Activated naive CD8-positive, alpha-beta T cell treated with anti-CD3 and anti-CD28 coated beads, Interleukin-2, amount 10 ng/mL, durations not matched to agents 7 days and 5 days (primary cell): ENCODE measurements around the gene SERPINE3. TPM values are rescaled to one million over a fixed set of nuclear protein-coding genes. Genes with fewer than 3 reads are reported as not detected.

ENCODE experiments used
- ATAC-seq: fragments of 150-1000 bp; cut with Tn5 transposase; one replicate; pipeline ENCODE4 v1.10.0; 2021; ENCODE audit warnings: low read depth, moderate library complexity
- POLR2A ChIA-PET: fragments of 350-600 bp; sonication (Branson Sonifier 250); formaldehyde crosslinking; loops from one replicate; lab custom pipeline; 2021; ENCODE audit warnings: antibody characterized with exemption; lab: Charles Lee
- DNase-seq: peaks from one replicate; pipeline ENCODE4 v3.0.0; 2021
- H3K27ac Mint-ChIP-seq: one replicate; pipeline ENCODE4 v1.8.0; 2022; ENCODE audit warnings: mild to moderate bottlenecking, mixed read lengths
- H3K27me3 Mint-ChIP-seq: one replicate; pipeline ENCODE4 v1.8.0; 2022; ENCODE audit warnings: mild to moderate bottlenecking, moderate library complexity, mixed read lengths
- H3K36me3 Mint-ChIP-seq: one replicate; pipeline ENCODE4 v1.8.0; 2021; ENCODE audit warnings: mild to moderate bottlenecking, mixed read lengths
- H3K4me1 Mint-ChIP-seq: one replicate; pipeline ENCODE4 v1.8.0; 2021; ENCODE audit warnings: mixed read lengths
- H3K4me3 Mint-ChIP-seq: one replicate; pipeline ENCODE4 v1.8.0; 2022; ENCODE audit warnings: mild to moderate bottlenecking, moderate library complexity, mixed read lengths
- H3K9me3 Mint-ChIP-seq: one replicate; pipeline ENCODE4 v1.8.0; 2021; ENCODE audit warnings: mixed read lengths
- total RNA-seq, 2 experiments: library from RNA; stranded (reverse); gene quantifications; one replicate each; pipeline ENCODE4 v1.2.3, GENCODE V29; 2021

Gene SERPINE3
- total RNA-seq, 2 experiments from 2014 or later, result not detected

DNA sequence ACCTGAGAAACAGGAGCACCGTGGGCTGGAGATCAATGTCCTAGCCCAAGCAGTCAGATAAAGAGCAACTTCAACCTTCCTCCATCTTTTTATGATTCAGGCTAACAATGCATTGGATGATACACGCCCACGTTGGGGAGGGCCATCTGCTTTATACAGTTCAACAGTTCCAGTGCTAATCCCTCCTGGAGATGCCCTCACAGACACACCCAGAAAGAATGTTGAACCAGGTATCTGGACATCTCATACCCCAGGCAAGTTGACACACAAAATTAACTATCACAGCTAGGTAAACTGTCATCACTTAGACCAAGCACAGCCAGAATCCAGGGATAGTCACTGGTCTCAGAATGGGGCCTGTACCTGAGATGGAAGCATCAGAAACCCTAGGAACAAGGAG, 20.6 kb upstream of the SERPINE3 start:
- ATAC-seq (no peak), DNase-seq (no peak)
- Mint-ChIP-seq H3K4me3 (no peak overlapping the region), H3K9me3 (no peaks in the 10 kb centered on the region), H3K27ac (no peak overlapping the region), H3K27me3 (peaks cover 4% of the 10 kb centered on the region), H3K4me1 (no peaks in the 10 kb centered on the region), H3K36me3 (no peaks in the 10 kb centered on the region)
- POLR2A ChIA-PET, result interaction anchor here (0.6 kb wide), 1 partner anchor 314 kb away, joined by 4 read pairs; no protein-coding TSS in a partner anchor

DNA sequence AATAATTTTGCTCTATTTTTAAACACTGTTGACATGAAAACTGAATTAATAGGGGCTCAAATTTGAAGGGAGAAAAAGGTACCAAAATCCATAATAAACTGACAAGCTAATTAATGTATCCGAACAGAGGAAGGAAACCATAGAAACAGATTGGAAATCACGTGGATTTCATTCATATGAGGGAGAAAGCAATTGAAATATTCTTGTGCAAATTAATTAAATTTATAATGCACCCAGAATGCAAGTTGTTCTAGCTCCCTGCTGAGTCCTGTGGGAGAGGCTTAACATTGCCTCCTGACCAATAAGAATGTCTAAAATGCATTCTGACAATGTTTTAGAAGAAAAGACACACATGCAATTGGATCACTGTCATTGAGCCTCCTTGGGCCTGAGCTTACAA, 17.7 kb upstream of the SERPINE3 start:
- Mint-ChIP-seq H3K4me3 (no peak overlapping the region), H3K4me1 (no peaks in the 10 kb centered on the region), H3K27me3 (peaks cover 2% of the 10 kb centered on the region), H3K36me3 (no peaks in the 10 kb centered on the region), H3K9me3 (no peaks in the 10 kb centered on the region), H3K27ac (no peak overlapping the region)
- POLR2A ChIA-PET, result no interaction called here
- DNase-seq, result no peak
- no peak for ATAC-seq

DNA sequence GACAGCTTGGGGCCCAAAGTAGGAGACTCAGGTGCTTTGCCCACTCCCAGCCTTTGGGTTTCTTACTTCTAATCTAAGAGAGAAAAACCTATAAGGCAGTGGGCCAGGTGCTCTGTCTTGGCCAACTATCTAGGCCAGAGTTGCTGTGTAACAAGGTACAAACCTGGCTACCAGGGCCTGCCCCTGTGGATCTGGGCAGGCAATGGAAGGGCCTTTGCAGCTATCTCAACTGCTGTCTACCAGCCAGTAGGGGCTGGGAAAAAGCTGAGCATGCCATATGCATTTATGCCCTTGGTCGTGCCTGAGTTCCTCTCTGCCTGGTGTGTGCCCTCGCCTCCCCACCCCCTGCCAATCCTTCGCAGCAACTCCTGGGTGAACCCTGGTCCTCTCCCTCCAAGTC, 16.7 kb upstream of the SERPINE3 start:
- Mint-ChIP-seq H3K9me3 (no peaks in the 10 kb centered on the region), H3K4me1 (no peaks in the 10 kb centered on the region), H3K36me3 (no peaks in the 10 kb centered on the region), H3K27ac (no peak overlapping the region), H3K4me3 (no peak overlapping the region), H3K27me3 (peaks cover 2% of the 10 kb centered on the region)
- no peak for ATAC-seq
- no peak for DNase-seq
- POLR2A ChIA-PET, result no interaction called here

DNA sequence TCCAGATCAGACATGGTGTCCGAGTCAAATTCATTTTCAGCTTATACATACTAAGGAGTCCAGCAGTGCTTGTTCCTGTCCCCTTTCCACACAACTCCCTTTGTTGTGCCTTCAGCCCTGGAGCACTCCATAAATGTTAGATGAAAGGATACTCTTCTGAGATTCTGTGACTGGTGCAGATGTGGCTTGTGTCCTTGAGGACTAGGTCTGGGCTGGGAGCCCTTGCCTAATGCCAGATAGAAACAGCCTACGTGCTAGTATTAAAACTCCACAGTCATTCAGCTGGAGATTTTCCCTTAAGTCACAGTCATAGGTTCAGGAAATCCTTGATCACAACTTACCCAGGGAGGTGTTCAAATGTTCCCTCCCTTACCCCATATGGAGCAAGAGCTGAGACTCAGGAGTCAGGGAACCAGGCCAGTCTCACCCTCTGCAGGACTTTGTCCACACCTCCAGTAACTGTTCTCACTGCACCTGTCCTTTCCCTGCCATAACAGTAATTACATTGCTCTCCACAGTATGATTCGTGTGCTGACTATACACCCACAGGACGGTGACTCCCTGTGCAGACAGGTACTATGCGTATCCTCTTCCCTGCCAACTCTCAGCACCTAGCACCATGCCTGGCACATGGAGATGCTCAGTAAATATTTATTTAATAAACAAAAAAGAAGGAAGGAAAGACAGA, 15.5 kb upstream of the SERPINE3 start:
- Mint-ChIP-seq H3K4me3 (no peak overlapping the region), H3K27ac (no peak overlapping the region), H3K36me3 (no peaks in the 10 kb centered on the region), H3K4me1 (no peaks in the 10 kb centered on the region), H3K9me3 (no peaks in the 10 kb centered on the region), H3K27me3 (peaks cover 2% of the 10 kb centered on the region)
- DNase-seq, result no peak
- ATAC-seq, result no peak
- POLR2A ChIA-PET, result no interaction called here

DNA sequence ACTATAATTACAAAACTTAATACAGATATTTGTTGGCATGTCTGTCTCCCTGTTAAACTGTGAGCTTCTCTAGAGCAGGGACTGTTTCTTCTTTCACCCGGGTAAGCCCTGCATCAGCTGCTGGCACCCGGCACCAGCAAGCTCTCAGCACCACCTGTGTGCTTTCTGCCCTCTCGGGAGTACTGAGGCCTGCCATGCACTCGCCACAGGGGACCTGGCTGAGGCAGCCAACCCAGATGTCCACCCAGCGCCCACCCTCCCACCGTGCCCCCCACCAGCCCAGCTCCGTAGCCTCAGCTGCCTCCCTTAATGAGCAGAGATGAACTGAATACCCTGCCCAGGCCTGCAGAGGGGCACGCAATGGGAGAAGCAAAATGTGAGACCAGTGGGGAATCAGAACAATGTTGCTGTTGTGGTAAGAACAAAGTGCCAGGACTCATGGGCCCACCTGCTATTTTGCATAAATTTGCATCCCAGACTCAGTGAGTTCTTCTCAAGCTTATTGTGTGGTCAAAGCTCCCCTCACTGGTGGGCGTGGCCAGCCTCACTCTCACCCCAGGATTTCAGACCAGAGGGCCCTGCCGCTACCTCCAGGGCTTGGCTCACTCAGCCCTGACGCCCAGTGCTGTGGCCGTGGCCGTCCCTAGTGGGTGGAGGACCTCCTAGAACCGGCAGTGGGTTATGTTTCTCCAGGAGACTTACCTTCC, 14.6 kb upstream of the SERPINE3 start:
- no peak for ATAC-seq
- no peaks in the 10 kb centered on the region for H3K36me3 Mint-ChIP-seq
- peaks cover 2% of the 10 kb centered on the region for H3K27me3 Mint-ChIP-seq
- no peaks in the 10 kb centered on the region for H3K4me1 Mint-ChIP-seq
- DNase-seq, result no peak
- H3K9me3 Mint-ChIP-seq, result no peaks in the 10 kb centered on the region
- POLR2A ChIA-PET, result no interaction called here
- H3K4me3 Mint-ChIP-seq, result no peak overlapping the region
- no peak overlapping the region for H3K27ac Mint-ChIP-seq

DNA sequence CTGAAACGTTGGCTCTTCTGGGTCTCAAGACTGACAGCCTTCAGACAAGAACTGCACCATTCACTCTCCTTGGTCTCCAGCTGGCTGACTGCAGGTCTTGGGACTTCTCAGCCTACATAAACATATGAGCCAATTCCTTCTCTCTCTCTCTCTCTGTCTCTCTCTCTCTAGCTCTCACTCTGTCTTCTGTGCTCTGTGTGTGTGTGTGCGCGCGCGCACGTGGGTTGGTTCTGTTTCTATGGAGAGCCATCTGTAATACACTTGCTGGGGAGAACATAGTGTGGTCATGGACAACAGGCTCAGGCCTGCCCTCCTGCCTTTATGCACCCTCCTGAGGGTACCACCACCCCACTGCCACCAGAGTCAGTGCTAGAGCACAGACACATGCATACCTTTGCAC, 13.7 kb upstream of the SERPINE3 start:
- Mint-ChIP-seq H3K27me3 (no peaks in the 10 kb centered on the region), H3K36me3 (no peaks in the 10 kb centered on the region), H3K4me3 (no peak overlapping the region), H3K4me1 (peaks cover 3% of the 10 kb centered on the region), H3K27ac (peak overlapping the region; percentile 17), H3K9me3 (no peaks in the 10 kb centered on the region)
- ATAC-seq, result no peak
- DNase-seq, result no peak
- POLR2A ChIA-PET, result no interaction called here

DNA sequence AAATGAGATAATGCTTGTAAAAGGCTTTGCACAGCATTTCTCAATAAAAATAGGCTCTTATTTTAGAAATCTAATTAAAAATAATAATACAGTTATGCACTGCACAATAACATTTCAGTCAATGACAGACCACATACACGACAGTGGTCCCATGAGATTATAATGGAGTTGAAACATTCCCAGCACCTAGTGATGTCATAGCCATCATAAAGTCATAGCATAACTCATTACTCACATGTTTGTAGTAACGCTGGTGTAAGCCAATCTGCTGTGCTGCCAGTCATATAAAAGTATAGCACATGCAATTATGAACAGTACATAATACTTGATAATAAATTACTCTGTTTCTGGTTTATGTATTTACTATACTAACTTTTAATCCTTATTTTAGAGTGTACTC, 12.7 kb upstream of the SERPINE3 start:
- POLR2A ChIA-PET, result no interaction called here
- no peak overlapping the region for H3K27ac Mint-ChIP-seq
- H3K4me3 Mint-ChIP-seq, result no peak overlapping the region
- H3K4me1 Mint-ChIP-seq, result peaks cover 9% of the 10 kb centered on the region
- no peaks in the 10 kb centered on the region for H3K36me3 Mint-ChIP-seq
- no peaks in the 10 kb centered on the region for H3K9me3 Mint-ChIP-seq
- ATAC-seq, result no peak
- no peaks in the 10 kb centered on the region for H3K27me3 Mint-ChIP-seq
- DNase-seq, result no peak

DNA sequence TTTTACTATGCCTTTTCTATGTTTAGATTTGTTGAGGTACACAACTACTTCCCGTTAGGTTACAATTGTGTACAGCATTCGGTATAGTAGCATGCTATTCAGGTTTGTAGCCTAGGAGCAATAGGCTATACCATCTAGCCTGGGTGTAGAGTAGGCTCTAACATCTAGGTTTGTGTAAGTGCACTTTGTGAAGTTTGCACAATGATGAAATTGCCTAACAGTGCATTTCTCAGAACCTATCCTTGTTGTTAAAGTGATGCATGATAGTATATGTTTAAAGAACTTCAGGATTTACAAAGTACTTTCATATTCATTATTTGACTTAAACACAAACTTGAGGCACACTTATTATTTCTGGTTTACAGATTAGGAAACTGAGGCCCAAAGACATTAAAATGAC, 11.5 kb upstream of the SERPINE3 start:
- no peak for ATAC-seq
- Mint-ChIP-seq H3K4me1 (peaks cover 12% of the 10 kb centered on the region), H3K4me3 (no peak overlapping the region), H3K27me3 (no peaks in the 10 kb centered on the region), H3K27ac (no peak overlapping the region), H3K9me3 (no peaks in the 10 kb centered on the region), H3K36me3 (no peaks in the 10 kb centered on the region)
- POLR2A ChIA-PET, result no interaction called here
- DNase-seq, result no peak

DNA sequence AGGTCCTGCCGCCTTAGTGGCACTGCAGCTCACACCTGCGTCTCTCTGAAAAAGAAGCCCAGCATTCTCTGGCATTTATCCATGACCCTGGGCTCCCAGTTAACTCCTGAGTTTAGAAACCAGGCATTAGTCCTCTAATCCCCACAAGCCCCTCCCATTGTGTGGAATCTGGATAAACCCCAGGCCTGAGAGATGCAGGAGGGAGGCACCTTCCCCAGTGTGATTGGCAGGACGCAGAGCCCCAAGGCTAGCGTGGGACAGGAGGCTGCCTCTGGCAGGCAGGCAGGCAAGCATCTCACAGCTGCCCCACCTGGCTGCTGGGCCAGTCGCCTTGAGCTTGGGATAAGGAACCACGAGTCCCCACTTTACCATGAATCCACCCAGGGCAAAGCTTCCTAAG, 11.0 kb upstream of the SERPINE3 start:
- no peak for DNase-seq
- POLR2A ChIA-PET, result no interaction called here
- ATAC-seq, result no peak
- H3K27ac Mint-ChIP-seq, result no peak overlapping the region
- H3K36me3 Mint-ChIP-seq, result no peaks in the 10 kb centered on the region
- H3K9me3 Mint-ChIP-seq, result no peaks in the 10 kb centered on the region
- no peaks in the 10 kb centered on the region for H3K27me3 Mint-ChIP-seq
- H3K4me1 Mint-ChIP-seq, result peaks cover 15% of the 10 kb centered on the region
- H3K4me3 Mint-ChIP-seq, result no peak overlapping the region

DNA sequence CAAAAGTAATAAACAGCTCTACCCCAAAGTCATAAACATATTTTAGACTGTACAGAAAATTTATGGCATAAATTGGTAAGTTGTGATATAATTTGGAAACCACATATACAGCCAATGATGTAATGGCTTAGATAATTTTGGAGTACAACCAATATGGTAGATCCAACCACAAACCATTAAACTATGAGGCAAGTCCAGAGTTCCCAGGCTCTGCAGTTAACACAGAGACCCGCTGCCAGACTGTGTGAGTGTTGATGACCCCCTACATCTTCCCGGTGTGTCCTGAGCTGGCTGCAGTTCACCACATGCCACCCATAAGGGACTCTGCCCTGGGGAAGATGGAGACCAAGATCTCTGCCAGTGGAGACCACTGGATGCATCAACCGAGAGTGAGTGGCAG, 9.9 kb upstream of the SERPINE3 start:
- Mint-ChIP-seq H3K27ac (no peak overlapping the region), H3K4me3 (no peak overlapping the region), H3K27me3 (peaks cover 2% of the 10 kb centered on the region), H3K36me3 (peaks cover 1% of the 10 kb centered on the region), H3K4me1 (peaks cover 15% of the 10 kb centered on the region), H3K9me3 (peaks cover 2% of the 10 kb centered on the region)
- DNase-seq (no peak), ATAC-seq (no peak)
- POLR2A ChIA-PET, result no interaction called here

DNA sequence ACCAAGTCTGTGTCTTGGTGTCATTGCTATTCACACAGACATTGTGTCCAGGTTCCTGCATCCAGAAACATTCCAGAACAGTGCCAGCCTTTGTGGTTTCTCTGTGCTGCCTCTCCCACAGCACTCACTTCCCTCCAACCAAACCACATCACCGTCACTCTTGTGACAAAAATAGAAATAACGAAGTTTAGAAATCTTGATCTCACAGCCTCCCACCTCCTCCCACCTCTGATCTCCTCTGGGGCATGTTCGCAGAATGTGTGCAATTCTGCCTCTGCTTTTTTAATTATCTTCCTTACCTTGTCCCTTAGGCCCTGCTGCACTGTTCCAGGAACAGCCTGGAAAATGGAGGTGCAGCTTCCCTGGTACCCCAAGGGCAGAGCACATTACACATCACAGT, 8.7 kb upstream of the SERPINE3 start:
- POLR2A ChIA-PET, result no interaction called here
- H3K36me3 Mint-ChIP-seq, result peaks cover 1% of the 10 kb centered on the region
- H3K9me3 Mint-ChIP-seq, result peaks cover 2% of the 10 kb centered on the region
- H3K4me3 Mint-ChIP-seq, result no peak overlapping the region
- no peak overlapping the region for H3K27ac Mint-ChIP-seq
- ATAC-seq (no peak), DNase-seq (no peak)
- H3K4me1 Mint-ChIP-seq, result peaks cover 15% of the 10 kb centered on the region
- H3K27me3 Mint-ChIP-seq, result peaks cover 2% of the 10 kb centered on the region

DNA sequence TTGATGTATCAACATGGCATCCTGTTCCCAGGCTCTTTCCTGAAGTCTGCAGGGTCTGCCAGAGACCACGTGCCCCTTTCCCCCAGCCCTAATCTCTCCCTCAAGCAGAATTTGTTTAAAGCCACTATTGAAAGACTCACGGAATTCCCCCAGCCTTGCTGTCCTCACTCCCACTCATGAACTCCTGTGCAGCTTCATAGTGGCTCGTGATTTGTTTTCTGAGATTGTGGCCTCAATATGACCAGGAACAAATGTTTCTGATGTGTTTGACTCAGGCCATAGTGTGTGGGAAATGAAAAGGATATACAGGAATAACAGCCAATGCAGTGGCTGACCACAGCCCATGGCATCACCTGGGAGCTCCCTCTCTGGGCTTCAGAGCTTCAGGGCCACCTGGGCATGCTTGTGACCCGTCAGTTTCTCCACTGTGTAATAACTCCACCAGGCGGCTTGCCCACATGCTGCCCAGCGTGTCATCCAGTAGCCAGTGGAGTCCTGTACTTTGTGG, 8.1 kb upstream of the SERPINE3 start:
- Mint-ChIP-seq H3K9me3 (peaks cover 2% of the 10 kb centered on the region), H3K36me3 (peaks cover 1% of the 10 kb centered on the region), H3K4me3 (peak overlapping the region; percentile 4), H3K27ac (no peak overlapping the region), H3K4me1 (peaks cover 15% of the 10 kb centered on the region), H3K27me3 (peaks cover 2% of the 10 kb centered on the region)
- DNase-seq (no peak), ATAC-seq (no peak)
- POLR2A ChIA-PET, result no interaction called here

DNA sequence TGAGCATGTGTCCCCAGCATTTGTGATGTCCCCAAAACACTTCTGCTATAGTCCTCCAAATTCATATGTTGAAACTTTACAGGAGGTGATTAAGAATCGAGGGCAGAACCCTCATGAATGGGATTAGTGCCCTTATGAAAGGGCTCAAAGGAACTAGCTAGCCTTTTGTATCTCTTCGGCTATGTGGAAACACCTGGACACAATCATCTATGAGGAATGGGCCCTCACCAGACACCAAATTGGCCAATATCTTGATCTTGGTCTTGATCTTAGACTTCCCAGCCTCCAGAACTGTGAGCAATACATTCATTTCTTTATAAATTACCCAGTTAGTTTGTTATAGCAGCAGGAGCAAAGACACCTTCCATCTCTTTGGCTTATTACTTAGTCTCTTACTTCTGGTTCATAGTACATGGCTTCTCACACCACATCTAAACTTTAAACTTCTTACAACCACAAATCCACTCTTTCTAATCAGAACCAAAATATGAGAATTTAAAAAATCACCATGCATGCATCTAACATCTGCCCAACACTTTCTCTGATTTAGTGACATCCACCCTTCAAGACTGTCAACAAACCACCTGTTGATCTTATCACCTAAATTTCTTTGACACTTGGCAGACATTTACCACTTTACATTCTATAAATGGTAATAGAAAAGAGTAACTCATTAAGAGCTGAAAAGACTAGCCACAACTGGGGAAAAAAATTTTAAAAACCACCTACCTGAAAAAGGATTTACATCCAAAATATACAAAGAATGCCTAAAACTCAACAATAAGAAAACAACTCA, 6.7 kb upstream of the SERPINE3 start:
- DNase-seq (no peak), ATAC-seq (no peak)
- Mint-ChIP-seq H3K27me3 (peaks cover 4% of the 10 kb centered on the region), H3K9me3 (peaks cover 2% of the 10 kb centered on the region), H3K27ac (no peak overlapping the region), H3K36me3 (peaks cover 1% of the 10 kb centered on the region), H3K4me1 (peaks cover 15% of the 10 kb centered on the region), H3K4me3 (no peak overlapping the region)
- POLR2A ChIA-PET, result no interaction called here
